GOT3 (cell line): ENCODE measurements around the gene EEF1G.
"Not testable (repeated sequence)": the region's sequence is repeated elsewhere in the genome, so short reads cannot be mapped to it uniquely, and the experiment has no call there.

Source experiments
- DNase-seq: peaks from one replicate; lab custom pipeline; 2025; ENCODE audit warnings: mixed read lengths; lab: John Stamatoyannopoulos, UW

The EEF1G gene

DNA sequence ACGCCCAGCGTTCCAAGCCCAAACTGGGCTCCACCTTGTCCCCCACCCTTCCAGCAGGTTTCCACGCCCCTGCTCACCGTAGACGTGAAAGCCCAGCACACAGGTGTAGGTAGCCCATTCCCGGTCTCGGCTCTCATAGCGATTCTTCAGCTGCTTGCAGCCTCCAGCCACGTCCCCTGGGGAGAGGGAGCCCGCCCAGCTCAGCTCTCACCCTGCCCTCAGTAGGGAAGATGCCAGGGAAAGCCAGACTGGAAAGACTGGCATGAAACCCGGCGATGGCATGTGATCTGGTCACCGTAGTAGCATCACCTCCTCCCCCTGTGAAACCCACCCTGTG is 29.3 kb upstream of the EEF1G start:
- no peak for DNase-seq

DNA sequence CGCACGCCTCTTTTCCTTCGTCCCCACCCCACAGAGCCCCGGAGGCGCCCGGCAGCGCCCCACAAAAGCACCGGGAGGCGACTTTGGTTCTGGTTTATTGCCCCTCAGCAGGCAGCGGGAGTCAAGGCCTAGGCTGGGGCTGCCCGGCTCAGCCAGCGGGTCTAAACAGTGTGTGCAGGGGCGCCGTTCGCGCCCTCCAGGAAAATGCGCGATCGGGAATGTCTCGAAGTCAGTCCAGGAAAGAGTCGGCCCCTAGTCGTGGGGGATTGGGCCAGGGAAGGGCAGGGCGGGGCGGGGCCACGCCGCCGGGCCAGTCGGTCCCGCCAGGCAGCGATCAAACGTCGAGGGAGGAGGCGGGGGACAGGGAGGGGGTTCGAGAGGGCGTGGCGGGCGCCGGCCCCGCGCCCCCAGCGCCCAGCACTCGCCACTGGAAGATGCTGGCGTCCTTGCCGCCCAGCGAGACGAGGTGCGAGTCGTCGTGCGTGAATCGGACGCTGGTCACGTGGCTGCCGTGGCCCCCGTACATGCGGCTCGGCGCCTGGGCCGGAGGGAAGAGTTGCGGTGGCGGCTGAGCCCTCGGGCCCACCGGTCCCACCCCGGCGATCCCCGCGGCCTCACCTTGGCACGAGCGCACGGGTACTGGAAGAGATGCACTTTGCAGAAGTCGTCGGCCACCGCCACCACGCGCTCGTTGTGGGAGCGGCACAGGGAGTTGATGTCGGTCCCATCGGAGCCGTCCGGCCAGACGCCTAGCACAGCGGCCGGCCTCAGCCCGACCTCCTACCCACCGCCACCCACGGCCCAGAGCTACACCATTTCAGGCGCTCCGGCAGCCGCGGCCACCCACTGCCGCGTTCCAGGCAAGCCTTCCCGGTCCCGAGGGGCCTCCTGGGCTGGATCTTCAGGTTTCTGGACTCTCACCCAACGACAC is 28.7 kb upstream of the EEF1G start:
- DNase-seq: no peak

DNA sequence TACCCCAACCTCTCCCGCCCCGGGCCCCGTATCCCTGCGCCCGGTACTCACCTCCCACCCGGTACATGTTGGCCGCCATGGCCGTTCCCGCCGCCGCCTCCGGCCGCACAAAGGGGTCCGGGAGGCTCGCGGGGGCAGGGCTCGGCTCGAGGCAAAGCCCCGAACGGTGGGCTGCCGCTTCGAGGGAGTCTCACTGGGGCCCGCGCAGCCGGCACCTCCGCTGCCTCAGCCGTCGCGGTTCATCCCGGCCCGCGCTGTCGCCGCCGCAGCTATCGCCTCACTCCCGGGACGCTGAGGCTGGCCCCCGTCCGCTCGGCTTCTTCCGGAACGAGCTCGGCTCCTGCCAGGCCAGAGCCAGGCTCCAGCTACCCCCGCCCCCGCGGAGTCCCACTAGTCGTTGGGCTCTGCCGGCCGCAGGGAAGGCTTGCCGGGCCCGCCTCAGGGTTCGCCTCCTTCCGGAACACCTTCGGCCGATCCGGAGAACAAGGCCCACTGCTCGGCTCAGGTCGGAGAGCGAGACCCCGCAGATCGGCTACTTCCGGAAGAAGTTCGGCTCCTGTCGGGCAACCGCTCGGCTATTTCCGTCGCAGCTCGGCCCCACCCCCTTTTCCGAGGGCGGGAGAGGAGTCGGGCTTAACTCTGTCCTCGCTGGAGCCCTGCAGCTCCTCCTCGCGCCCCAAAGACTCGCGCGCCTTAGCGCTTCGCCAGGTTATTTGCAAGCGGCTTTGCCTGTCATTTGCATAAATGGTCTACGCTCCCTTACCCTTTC is 27.9 kb upstream of the EEF1G start, which contains the start of gene MTA2:
Gene MTA2 (minus strand): TSS at position 494 of the 769 bp plus-strand sequence. CDS start 415 bp downstream, at position 79.
- peak; percentile 95 for DNase-seq

DNA sequence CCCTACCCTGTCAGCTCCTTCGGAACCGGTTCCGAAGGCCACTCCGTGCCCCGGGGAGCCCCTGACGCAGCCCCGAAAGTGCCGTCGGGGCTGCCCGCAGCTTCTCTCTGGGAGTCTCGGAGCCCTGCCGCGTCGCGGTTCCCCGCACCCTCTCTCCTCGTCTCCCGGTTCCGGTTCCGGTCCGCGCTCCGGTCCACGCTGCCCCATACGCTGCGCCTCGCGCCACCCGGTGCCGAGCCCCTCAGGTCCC is 27.4 kb upstream of the EEF1G start:
- DNase-seq: no peak

DNA sequence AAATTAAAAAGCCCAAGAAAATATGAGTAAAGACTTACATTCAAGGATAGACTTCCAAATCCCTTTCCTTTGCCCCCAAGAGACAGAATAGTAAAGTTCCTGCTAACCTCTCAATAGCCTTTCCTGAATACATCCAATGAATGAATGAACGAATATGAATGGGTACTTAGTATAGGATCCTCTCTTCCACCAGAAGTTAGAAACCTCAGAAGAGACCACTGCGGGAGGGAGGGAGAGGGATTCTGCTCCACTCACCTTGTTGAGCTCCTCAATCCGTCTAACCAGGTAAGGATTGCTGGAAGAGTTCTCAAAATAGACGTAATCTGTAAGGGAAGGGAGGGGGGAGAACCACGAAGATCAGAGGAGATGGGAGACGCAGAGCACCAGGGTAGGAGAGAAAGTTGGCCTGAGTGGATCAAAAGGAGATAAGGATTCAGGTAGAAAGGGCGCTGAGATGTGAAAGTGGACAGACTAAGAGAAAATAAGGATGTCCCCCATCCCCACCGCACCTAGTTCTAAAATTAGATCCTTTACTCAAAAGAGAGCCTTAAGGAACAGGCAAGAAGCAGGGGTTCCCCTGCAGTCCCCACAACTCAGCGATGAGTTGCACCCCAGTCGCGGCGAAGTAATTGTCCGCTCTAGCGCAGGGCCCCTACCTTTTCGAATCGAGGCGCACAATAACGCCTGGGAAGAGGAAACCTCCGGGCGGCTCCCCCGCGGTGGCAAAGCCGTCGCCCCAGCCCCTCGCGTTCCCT is 26.9 kb upstream of the EEF1G start:
- no peak for DNase-seq

DNA sequence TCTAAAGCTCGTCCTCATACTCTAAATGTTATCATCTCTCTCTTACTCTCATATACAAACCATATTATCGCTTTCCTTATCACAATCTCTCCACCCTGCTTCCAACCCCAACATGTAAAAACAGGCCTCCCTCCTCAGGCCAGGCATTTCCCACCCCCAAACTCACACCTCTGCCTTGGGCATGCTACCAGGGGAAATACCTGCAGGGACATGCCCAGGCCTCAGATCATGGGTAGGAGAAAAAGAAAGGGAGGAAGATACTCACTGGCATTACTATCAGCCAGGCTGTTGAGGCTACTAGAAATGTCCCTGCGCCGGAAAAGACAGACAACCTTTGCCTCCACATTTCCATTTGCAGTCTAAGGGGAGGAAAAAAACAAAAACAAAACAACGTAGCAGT is 26.2 kb upstream of the EEF1G start:
- DNase-seq: no peak

DNA sequence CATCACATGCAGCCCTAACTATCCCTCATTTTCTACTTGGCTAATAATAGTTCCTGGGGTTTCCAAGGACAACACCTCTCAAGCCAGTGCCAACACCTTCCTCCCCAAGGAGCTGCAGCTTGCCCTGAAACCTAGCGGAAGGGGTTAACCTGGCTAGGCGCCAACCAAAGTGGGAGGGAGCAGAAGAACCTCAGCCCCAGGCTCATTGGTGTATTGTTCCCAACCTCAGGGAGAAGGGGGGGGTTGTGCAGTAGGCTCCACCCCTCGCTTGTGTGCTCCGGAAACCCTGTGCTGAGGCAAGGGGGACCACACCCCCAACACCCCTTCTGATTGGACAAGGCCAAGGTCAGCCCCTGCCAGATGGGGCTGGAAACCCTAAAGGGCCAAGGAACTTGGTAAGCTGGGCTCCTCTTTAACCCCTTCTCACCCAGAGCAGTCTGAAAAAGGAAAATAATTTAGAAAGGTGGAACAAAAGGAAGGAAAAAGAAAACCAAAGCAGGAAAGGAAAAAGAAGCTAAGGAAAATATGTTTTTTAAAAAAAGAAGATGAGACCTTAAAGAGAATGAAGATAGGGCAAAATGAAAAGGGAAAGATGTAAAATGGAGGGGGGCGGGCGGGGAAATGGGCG is 25.5 kb upstream of the EEF1G start:
- DNase-seq: peak; percentile 43

DNA sequence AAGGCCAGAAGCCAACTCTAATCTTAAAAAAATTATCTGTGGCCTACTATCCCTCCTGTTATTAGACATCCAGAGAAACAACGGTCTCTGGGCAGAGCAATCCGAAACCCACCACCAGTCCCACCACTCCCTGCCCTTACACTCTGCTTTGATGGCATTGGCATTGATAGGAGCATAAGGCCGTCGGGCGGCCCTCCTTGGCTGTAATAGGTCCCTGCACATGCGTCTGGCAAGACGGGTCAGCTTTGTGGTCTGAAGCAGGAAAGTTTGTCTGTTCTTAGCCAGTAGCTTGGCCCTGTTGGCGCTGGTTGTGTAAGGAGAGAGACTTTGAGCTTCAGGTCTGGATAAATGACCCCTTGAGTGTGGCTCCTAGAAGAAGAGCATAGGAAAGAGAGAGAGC is 21.4 kb upstream of the EEF1G start:
- no peak for DNase-seq

DNA sequence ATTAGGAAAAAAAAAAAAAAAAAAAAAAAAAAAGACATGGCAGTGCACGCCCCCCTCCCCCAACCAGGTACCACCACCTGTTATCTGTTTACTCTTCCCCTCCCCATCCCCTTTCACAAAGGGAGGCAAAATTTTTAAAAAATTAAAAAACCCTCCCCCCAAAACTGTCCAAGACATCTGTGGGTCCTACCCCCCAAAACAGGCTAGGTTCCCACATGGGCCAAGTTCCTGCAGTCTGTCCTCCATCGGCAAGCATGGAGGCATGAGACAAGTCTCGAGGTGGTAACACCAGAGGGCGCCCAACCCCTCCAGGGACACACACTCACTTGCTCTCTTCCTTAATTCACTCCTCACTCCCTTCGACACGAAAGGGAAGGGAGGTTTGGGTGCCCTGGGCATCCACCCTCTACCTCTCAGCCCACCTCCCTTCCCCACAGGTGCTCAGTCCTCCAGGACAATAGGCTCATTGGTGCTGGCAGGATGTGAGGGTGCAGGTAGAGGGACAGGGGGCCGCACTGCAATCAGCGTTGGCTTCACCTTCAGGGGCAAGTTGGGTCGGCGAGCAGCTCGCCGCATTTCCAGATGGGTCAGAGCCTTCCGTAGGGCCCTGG is 19.8 kb upstream of the EEF1G start:
- no peak for DNase-seq

DNA sequence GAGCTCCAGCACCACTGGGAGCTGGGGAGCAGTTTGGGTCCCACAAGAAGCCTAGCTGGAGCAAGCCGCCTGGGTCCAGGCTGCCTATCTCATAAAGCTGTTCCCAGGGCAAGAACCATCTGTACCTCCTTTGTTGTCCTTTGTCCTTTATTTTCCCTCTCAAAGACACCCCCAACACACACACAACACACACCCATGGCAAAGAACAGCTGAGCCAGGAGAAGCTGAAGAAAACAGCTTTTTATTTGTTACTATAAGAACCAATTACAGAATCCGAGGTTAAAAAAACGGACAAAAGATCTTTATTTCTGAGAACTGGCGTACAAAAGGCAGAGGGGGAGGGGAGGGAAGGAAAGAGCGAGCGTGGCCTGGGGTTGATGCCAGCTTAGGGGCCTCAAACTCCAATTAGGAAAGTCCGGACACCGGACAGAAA is 19.3 kb upstream of the EEF1G start:
- no peak for DNase-seq

DNA sequence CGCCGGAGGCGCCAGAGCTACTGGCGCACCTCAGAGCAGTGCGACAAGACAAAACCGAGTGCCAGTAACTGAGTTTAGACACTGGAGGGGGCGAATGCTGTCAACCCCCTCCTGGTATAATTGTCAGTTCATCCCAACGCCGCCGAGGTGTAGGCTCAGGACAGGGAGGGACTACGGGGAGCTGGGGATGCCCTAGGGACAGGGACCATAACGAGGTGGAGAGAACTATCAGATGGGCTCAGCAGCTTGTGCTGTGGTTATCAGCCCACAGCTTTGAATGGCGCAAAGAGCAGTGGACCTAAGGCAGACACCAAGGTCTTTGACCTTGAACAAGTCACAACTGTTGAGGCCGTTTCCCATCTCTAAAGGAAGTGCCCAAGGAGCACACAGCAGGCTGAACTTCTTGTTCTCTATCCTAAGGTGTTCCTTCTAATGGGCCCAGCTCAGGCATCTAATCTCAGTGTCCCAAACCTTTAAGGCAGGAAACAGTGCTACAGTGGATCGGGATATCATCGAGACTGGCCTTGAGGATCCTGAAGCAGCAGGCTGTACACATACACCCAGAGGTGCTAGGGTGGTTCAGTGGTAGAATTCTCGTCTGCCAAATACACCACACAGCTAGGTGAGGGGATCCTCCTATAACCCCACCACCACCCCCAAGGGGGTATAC is 18.6 kb upstream of the EEF1G start:
- no peak for DNase-seq

DNA sequence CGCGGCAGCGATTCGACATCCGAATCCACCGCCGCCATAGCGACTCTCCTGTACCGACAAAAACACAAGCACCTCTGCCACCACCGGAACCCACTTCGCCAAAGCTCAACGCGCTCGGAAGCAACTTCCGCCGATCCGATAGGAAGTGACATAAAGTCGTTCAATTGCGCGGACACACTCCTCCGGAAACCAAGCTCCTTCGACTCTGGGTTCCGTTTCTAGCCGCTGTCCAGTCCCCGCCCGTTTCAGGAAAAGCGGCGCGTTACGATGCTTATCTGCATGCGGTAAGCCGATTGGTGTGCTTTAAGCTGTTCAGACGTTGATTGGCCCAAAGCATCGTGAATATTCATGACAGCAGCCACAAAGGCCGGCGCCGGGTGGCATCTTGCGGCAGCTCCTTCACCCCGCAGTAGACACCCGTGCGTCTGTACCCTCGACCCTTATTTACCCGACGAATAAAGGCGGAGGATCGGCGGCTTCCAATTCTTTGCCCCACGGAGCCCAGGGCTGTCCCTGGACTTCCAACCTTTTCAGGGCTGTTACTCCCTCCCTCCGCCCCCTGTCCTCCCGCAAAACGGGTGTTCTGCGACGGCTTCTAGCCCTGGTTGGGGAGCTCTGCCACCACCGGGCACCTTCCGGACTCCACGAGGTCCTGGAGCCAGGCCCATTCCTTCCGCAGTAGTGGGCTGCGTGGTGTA is 17.9 kb upstream of the EEF1G start, which contains the start of gene TUT1:
Gene TUT1 (minus strand): TSS at position 76 of the 698 bp plus-strand sequence. CDS start 38 bp downstream, at position 38.
- peak; percentile 92 for DNase-seq

DNA sequence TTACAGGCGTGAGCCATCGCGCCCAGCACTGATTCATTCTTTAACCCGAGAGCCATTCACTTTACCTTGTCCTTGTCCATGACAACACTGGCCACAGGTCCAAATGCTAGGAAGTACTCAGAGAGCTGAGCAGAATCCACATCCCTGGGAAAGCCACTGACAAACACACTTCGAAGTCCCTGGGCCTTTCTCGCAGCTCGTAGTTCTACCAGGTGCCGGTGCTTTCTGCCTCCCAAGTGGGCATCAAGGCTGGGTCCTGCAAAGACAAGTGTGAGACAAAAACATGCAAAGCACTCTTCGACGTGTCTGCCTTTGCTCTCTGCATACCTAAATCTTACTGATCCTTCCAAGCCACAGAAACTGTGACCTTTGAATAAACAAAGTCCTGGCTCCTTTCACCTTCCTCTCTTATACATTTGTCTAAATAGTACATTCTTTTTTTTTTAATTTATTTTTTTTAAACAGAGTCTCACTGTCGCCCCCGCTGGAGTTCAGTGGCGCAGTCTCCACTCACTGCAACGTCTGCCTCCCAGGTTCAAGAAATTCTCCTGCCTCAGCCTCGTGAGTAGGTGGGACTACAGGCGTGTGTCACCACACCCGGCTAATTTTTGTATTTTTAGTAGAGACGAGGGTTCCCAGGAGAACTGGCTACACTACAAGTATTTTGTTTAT is 15.4 kb upstream of the EEF1G start:
- no peak for DNase-seq

DNA sequence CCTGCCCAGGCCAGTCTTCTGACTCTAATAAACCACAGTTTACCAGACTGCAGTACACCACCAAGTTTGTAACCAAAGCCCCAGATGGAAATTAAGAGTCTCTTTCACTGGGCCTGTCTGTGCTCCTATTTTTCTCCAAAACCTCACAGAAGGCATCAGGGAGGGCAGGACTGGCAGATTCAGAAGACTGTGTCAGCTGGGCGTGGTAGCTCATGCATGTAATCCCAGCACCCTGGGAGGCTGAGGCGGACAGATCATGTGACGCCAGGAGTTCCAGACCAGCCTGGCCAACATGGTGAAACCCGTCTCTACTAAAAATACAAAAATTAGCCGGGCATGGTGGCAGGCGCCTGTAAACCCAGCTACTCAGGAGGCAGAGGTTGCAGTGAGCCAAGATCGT is 11.7 kb upstream of the EEF1G start:
- DNase-seq: not testable (repeated sequence)

DNA sequence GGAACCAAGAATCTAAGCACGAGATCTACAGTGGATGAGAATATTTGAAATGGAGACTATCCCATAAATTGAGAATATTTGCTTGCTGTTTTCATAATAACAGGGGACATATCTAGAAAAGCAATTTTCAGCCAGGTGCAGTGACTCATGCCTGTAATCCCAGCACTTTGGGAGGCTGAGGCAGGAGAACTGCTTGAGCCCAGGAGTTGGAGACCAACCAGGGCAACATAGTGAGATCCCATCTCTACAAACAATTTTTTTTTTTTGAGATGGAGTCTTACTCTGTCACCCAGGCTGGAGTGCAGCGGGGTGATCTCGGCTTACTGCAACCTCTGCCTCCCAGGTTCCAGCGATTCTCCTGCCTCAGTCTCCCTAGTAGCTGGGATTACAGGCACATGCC is 8.0 kb upstream of the EEF1G start:
- DNase-seq: not testable (repeated sequence)

DNA sequence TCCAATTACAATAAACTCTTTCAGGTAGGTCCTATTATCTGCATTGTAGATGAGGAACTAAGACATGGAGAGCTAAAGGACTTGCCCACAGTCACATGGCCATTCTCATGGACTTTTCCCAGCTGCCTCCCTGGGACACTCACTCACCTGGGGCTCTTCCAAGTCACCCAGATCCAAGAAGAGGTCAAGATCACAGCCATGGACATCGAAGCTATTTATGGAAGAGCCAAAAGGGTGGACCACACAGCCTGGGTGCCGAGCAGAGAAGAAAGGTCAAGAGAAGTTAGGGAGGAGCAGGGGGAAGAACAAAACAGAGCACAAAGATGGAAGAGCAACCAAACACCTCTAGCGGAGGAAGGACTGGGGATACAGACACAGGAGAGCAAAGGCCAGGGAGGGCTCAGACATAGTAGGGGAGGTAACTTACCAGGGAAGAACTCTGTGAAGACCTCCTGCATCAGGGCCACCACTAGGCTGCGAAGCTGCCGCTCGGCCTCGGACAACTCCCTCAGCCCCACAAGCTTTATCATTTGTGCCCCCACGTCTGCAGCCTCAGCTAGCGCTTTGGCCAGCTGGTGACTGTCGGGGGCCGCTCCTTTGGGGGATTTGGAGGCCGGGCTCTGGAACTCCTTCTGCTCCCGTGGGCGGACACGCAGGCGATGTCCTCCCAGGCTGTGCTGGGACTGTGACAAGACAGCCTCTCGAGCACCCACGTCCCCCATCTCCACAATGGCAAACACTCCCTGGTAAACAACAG is 7.4 kb upstream of the EEF1G start:
- DNase-seq: no peak

DNA sequence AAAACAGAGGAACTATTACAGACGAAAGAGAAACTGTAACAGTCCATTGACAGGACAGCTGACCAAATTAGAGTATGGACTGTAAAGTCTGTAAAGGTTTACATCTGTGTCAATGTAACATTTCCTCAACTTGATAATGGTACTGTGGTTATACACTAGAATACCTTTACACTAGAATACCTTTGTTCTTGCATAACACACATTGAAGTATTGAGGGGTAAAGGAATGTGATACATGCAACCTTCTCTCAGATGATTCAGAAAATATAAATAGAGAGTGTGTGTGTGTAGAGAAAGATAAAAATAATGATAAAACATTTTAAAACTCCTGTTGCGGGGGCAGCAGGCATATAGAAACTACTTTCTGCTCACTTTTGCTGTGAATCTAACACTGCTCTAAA is 5.6 kb upstream of the EEF1G start:
- no peak for DNase-seq

DNA sequence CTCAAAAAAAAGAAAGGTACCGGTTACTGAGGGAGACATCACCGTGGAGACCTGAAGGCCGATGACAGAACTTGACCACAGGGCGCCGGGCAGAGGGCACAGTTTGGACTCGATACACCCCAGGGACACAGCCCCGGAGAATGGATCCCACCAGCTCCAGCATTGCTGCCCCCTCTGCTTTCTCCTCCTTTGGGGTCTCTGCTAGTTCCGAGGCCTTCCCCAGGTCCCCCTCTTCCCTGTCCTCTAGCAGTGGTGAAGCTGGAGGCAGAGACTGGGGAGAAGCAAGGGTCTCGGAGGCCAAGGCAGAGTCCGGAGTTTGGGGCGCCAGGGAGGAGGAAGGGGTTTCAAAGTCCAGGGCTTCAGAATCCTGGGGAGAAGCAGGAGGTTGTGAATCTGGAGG is 4.8 kb upstream of the EEF1G start:
- DNase-seq: no peak

DNA sequence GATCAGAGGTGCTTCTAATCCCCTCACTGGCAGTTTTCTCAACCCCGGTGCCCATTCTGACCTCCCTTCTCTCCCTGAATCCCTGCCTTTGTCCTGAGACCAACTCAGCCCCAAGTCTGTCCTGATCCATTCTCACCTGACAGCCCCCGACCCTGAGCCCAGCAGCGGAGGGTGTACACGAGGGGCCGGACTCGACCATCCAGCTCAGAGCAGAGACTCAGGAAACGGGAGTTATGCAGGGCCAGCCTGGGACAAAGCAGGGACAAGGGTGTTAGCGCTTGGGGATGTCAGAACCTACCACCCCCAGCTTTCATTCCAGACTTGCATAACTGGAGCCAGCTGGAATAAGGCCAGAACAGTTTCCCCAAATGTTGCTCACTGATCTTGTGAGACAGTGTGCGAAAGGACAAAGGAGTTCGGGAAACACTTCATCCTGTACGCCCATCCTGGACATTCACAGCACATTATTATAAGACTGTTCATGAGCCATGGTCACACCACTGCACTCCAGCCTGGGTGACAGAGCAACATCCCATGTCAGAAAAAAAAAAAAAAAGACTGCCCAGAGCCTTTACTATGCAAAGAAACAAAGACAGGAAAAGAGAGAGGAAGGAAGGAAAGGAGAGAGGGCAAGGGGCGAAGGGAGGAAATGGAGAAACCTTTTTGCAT is 3.5 kb upstream of the EEF1G start:
- DNase-seq: no peak
